Liver (tissue), 3 donors: ENCODE measurements around the gene ZNF629.

Experiments
- EGR1 ChIP-seq, 2 donors: IDR thresholded peaks; 2 replicates each; pipeline ENCODE4 v1.6.1; 2016 to 2018; ENCODE audit warnings: antibody characterized with exemption in 2 of 2, low read depth in 2 of 2
- FOXA1 ChIP-seq: IDR thresholded peaks from 2 replicates; pipeline ENCODE4 v1.6.1; 2016; ENCODE audit warnings: antibody characterized with exemption
- GABPA ChIP-seq, 2 donors: IDR thresholded peaks in 1 of 2; conservative IDR thresholded peaks in 1 of 2; 2 replicates each; pipeline ENCODE4 v1.6.1; 2016; ENCODE audit warnings: antibody characterized with exemption in 2 of 2, mild to moderate bottlenecking in 1 of 2, moderate library complexity in 1 of 2
- JUND ChIP-seq, 2 donors: IDR thresholded peaks; 2 replicates each; pipeline ENCODE4 v1.6.1; 2016; ENCODE audit warnings: antibody characterized with exemption in 2 of 2
- MAX ChIP-seq: IDR thresholded peaks from 2 replicates; pipeline ENCODE4 v1.6.1; 2016; ENCODE audit warnings: antibody characterized with exemption
- REST ChIP-seq: IDR thresholded peaks from 2 replicates; pipeline ENCODE4 v1.6.1; 2016; ENCODE audit warnings: antibody characterized with exemption, mild to moderate bottlenecking
- SP1 ChIP-seq: IDR thresholded peaks from 2 replicates; pipeline ENCODE4 v1.6.1; 2018; ENCODE audit warnings: antibody characterized with exemption, mild to moderate bottlenecking
- TAF1 ChIP-seq: conservative IDR thresholded peaks from 2 replicates; pipeline ENCODE4 v1.6.1; 2016; ENCODE audit warnings: antibody characterized with exemption, mild to moderate bottlenecking
- YY1 ChIP-seq: IDR thresholded peaks from 2 replicates; pipeline ENCODE4 v1.6.1; 2016; ENCODE audit warnings: antibody characterized with exemption, mild to moderate bottlenecking
- TF ChIP-seq, protein P1 (sequence below): fragments of 150-350 bp; IDR thresholded peaks from 2 replicates; pipeline ENCODE4 v1.5.1; 2017; ENCODE audit warnings: improper control_type of control experiment, low read depth, low read length; ENCODE audit not compliant: missing input control
- TF ChIP-seq, protein P2 (sequence below): IDR thresholded peaks from 2 replicates; pipeline ENCODE4 v1.6.1; 2016; ENCODE audit warnings: antibody characterized with exemption
- donor health status: healthy.
- donor health status: healthy.

DNA sequence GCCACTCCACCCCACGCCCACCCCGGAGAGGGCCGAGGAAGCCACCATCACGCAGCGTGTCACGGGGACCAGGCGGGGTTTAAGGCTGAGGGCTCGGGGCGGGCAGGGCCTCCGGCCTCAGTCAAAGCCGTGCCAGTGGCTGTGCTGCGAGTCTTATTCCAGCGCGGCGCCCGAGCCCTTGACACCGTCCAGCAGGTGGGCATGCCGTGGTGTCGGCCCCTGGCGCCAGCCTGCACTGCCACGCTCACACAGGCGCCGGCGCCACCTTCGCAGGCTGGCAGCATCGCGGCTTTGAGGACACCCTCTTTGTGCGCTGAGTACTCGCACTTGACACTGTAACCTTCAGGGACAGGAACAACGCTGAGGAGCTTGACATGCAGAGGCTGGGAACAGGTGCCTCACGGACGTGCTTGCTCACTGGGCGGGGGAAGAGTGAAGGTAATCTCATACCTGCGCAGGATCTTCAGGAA lies 34.0 kb upstream of the ZNF629 start:
- TF ChIP-seq, protein P1, sequence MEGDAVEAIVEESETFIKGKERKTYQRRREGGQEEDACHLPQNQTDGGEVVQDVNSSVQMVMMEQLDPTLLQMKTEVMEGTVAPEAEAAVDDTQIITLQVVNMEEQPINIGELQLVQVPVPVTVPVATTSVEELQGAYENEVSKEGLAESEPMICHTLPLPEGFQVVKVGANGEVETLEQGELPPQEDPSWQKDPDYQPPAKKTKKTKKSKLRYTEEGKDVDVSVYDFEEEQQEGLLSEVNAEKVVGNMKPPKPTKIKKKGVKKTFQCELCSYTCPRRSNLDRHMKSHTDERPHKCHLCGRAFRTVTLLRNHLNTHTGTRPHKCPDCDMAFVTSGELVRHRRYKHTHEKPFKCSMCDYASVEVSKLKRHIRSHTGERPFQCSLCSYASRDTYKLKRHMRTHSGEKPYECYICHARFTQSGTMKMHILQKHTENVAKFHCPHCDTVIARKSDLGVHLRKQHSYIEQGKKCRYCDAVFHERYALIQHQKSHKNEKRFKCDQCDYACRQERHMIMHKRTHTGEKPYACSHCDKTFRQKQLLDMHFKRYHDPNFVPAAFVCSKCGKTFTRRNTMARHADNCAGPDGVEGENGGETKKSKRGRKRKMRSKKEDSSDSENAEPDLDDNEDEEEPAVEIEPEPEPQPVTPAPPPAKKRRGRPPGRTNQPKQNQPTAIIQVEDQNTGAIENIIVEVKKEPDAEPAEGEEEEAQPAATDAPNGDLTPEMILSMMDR: no peak
- TF ChIP-seq TAF1: no peak
- TF ChIP-seq, protein P2, sequence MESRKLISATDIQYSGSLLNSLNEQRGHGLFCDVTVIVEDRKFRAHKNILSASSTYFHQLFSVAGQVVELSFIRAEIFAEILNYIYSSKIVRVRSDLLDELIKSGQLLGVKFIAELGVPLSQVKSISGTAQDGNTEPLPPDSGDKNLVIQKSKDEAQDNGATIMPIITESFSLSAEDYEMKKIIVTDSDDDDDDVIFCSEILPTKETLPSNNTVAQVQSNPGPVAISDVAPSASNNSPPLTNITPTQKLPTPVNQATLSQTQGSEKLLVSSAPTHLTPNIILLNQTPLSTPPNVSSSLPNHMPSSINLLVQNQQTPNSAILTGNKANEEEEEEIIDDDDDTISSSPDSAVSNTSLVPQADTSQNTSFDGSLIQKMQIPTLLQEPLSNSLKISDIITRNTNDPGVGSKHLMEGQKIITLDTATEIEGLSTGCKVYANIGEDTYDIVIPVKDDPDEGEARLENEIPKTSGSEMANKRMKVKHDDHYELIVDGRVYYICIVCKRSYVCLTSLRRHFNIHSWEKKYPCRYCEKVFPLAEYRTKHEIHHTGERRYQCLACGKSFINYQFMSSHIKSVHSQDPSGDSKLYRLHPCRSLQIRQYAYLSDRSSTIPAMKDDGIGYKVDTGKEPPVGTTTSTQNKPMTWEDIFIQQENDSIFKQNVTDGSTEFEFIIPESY: no peak
- no peak for TF ChIP-seq FOXA1
- no peak for TF ChIP-seq REST
- no peak for TF ChIP-seq EGR1 (IDR thresholded peaks at IDR 0.05; ENCODE audit: low read depth in 2 of 2)
- no peak for TF ChIP-seq SP1
- no peak for TF ChIP-seq MAX
- TF ChIP-seq JUND (IDR thresholded peaks at IDR 0.05): no peak
- TF ChIP-seq GABPA (IDR thresholded peaks at IDR 0.05 in 1 of 2, conservative IDR thresholded peaks at IDR 0.05 in 1 of 2): no peak
- no peak for TF ChIP-seq YY1
